H9 (cell line): ENCODE measurements around the gene SDK2. TPM values are rescaled to one million over a fixed set of nuclear protein-coding genes. Genes with fewer than 3 reads are reported as not detected.

Experiments used
- DNase-seq: peaks from one replicate; pipeline ENCODE4 v3.0.0-alpha.2; 2017
- H2AFZ ChIP-seq: one replicate; pipeline ENCODE4 v1.6.1; 2013; ENCODE audit warnings: mild to moderate bottlenecking, low read length, control low read depth, moderate library complexity
- H2AK5ac ChIP-seq: 2 replicates; pipeline ENCODE4 v1.6.1; 2013; ENCODE audit warnings: low read length, control low read depth, mixed read lengths; ENCODE audit not compliant: insufficient read length
- H2BK120ac ChIP-seq: one replicate; pipeline ENCODE4 v1.6.1; 2013; ENCODE audit warnings: low read depth, mild to moderate bottlenecking, low read length, control low read depth, inconsistent platforms; ENCODE audit not compliant: poor library complexity, severe bottlenecking
- H2BK12ac ChIP-seq: 2 replicates; pipeline ENCODE4 v1.6.1; 2013; ENCODE audit warnings: low read length, control low read depth, mixed read lengths, low read depth; ENCODE audit not compliant: insufficient read length
- H2BK15ac ChIP-seq: 2 replicates; pipeline ENCODE4 v1.6.1; 2013; ENCODE audit warnings: low read depth, low read length, control low read depth
- H2BK20ac ChIP-seq: one replicate; pipeline ENCODE4 v1.6.1; 2013; ENCODE audit warnings: low read depth, mild to moderate bottlenecking, low read length, control low read depth, inconsistent platforms; ENCODE audit not compliant: poor library complexity, severe bottlenecking
- H2BK5ac ChIP-seq: 2 replicates; pipeline ENCODE4 v1.6.1; 2013; ENCODE audit warnings: low read length, control low read depth, mixed read lengths; ENCODE audit not compliant: insufficient read length
- H3K14ac ChIP-seq: 2 replicates; pipeline ENCODE4 v1.6.1; 2013; ENCODE audit warnings: low read length, control low read depth; ENCODE audit not compliant: insufficient read depth
- H3K18ac ChIP-seq: 2 replicates; pipeline ENCODE4 v1.6.1; 2013; ENCODE audit warnings: low read depth, mild to moderate bottlenecking, mixed read lengths, low read length, control low read depth; ENCODE audit not compliant: insufficient read length
- H3K23ac ChIP-seq: 2 replicates; pipeline ENCODE4 v1.6.1; 2013; ENCODE audit warnings: low read length, control low read depth, mixed read lengths, low read depth; ENCODE audit not compliant: insufficient read length
- H3K23me2 ChIP-seq: 2 replicates; pipeline ENCODE4 v1.6.1; 2013; ENCODE audit warnings: low read depth, mild to moderate bottlenecking, mixed read lengths, low read length, control low read depth; ENCODE audit not compliant: insufficient read length, poor library complexity, severe bottlenecking
- H3K27ac ChIP-seq: 2 replicates; pipeline ENCODE4 v1.5.1; 2013; ENCODE audit warnings: low read length, control low read depth, mixed read lengths, low read depth; ENCODE audit not compliant: insufficient read length
- H3K27me3 ChIP-seq: 2 replicates; pipeline ENCODE4 v1.6.1; 2013; ENCODE audit warnings: low read length, control low read depth, inconsistent platforms; ENCODE audit not compliant: insufficient read depth
- H3K4ac ChIP-seq: 2 replicates; pipeline ENCODE4 v1.6.1; 2013; ENCODE audit warnings: low read depth, mild to moderate bottlenecking, control low read depth, inconsistent platforms, low read length, moderate library complexity
- H3K4me1 ChIP-seq: 2 replicates; pipeline ENCODE4 v1.6.1; 2013; ENCODE audit warnings: low read length, control low read depth, inconsistent platforms; ENCODE audit not compliant: insufficient read depth
- H3K4me2 ChIP-seq: 2 replicates; pipeline ENCODE4 v1.6.1; 2013; ENCODE audit warnings: low read length, control low read depth, mixed read lengths; ENCODE audit not compliant: insufficient read length, insufficient read depth
- H3K56ac ChIP-seq: 2 replicates; pipeline ENCODE4 v1.6.1; 2013; ENCODE audit warnings: low read depth, mild to moderate bottlenecking, mixed read lengths, low read length, control low read depth; ENCODE audit not compliant: insufficient read length
- H3K79me1 ChIP-seq: 2 replicates; pipeline ENCODE4 v1.6.1; 2013; ENCODE audit warnings: low read depth, mild to moderate bottlenecking, moderate library complexity, low read length, control low read depth, inconsistent platforms; ENCODE audit not compliant: insufficient read depth, poor library complexity, severe bottlenecking
- H3K79me2 ChIP-seq: 2 replicates; pipeline ENCODE4 v1.6.1; 2013; ENCODE audit warnings: low read length, control low read depth, inconsistent platforms; ENCODE audit not compliant: insufficient read depth
- H3K9ac ChIP-seq: 2 replicates; pipeline ENCODE4 v1.6.1; 2013; ENCODE audit warnings: low read length, control low read depth, mixed read lengths; ENCODE audit not compliant: insufficient read length; ENCODE audit errors: extremely low read depth
- H3K9me3 ChIP-seq: one replicate; pipeline ENCODE4 v1.6.1; 2013; ENCODE audit warnings: low read depth, low read length, inconsistent platforms; ENCODE audit not compliant: control insufficient read depth
- H3T11ph ChIP-seq: one replicate; pipeline ENCODE4 v1.6.1; 2013; ENCODE audit warnings: mild to moderate bottlenecking, low read length, control low read depth, inconsistent platforms
- H4K20me1 ChIP-seq: one replicate; pipeline ENCODE4 v1.6.1; 2013; ENCODE audit not compliant: control insufficient read depth, insufficient read length, insufficient read depth
- H4K5ac ChIP-seq: 2 replicates; pipeline ENCODE4 v1.6.1; 2013; ENCODE audit warnings: low read depth, mild to moderate bottlenecking, mixed read lengths, low read length, control low read depth; ENCODE audit not compliant: insufficient read length
- H4K8ac ChIP-seq: replicated peaks from 2 replicates; pipeline ENCODE4 v1.6.1; 2013; ENCODE audit warnings: low read length, control low read depth, mixed read lengths, low read depth; ENCODE audit not compliant: insufficient read length
- H4K91ac ChIP-seq: 2 replicates; pipeline ENCODE4 v1.6.1; 2013; ENCODE audit warnings: low read depth, mild to moderate bottlenecking, moderate library complexity, mixed read lengths, low read length, control low read depth; ENCODE audit not compliant: insufficient read length
- H3K27ac Mint-ChIP-seq, 3 experiments: 2 replicates in 2 of 3; 3 replicates in 1 of 3; pipeline ENCODE4 v1.8.0; 2020 to 2021; ENCODE audit warnings: mixed read lengths in 3 of 3, mild to moderate bottlenecking in 1 of 3, moderate library complexity in 1 of 3
- H3K27me3 Mint-ChIP-seq: 2 replicates; pipeline ENCODE4 v1.8.0; 2021; ENCODE audit warnings: low read depth, mild to moderate bottlenecking, moderate library complexity, mixed read lengths
- H3K36me3 Mint-ChIP-seq, 3 experiments: 2 replicates in 2 of 3; 3 replicates in 1 of 3; pipeline ENCODE4 v1.8.0; 2020 to 2021; ENCODE audit warnings: low read depth in 3 of 3, mixed read lengths in 3 of 3; ENCODE audit not compliant: insufficient read depth in 1 of 3
- H3K4me1 Mint-ChIP-seq, 2 experiments: 2 replicates each; pipeline ENCODE4 v1.8.0; 2020; ENCODE audit warnings: mixed read lengths in 2 of 2
- H3K4me3 Mint-ChIP-seq, 2 experiments: 2 replicates in 1 of 2; 3 replicates in 1 of 2; pipeline ENCODE4 v1.8.0; 2020 to 2021; ENCODE audit warnings: mild to moderate bottlenecking in 2 of 2, mixed read lengths in 2 of 2, moderate library complexity in 1 of 2
- H3K9me3 Mint-ChIP-seq, 2 experiments: 2 replicates in 1 of 2; 3 replicates in 1 of 2; pipeline ENCODE4 v1.8.0; 2020; ENCODE audit warnings: mild to moderate bottlenecking in 2 of 2, mixed read lengths in 2 of 2, moderate library complexity in 1 of 2
- CTCF ChIP-seq: fragments of 200-600 bp; sonication (generic); conservative IDR thresholded peaks from 3 replicates; pipeline ENCODE4 v1.8.0; 2021; ENCODE audit warnings: antibody characterized with exemption, mild to moderate bottlenecking
- WGBS: extraction: QIAGEN DNeasy Blood & Tissue Kit; methylation state at CpG from one replicate; pipeline ENCODE4 v1.1.7; 2013; ENCODE audit warnings: missing lambda C conversion rate, low lambda C conversion rate, mixed read lengths; ENCODE audit not compliant: insufficient read length; ENCODE audit errors: extremely low coverage; 5-methylcytosine and 5-hydroxymethylcytosine counted together
- total RNA-seq: library from RNA; stranded (reverse); gene quantifications from 2 replicates; pipeline ENCODE4 v1.2.1, GENCODE V29; 2021

The SDK2 gene
- total RNA-seq, 1 experiment from 2014 or later = 9.1 TPM

- no peak overlapping the region for H3T11ph ChIP-seq
- Mint-ChIP-seq H3K4me1 (peaks cover 6 to 7% of the 10 kb centered on the region in 2 experiments; a peak in 3 of 4 replicates), H3K27me3 (peaks cover 26% of the 10 kb centered on the region), H3K36me3 (peaks cover 2 to 10% (median 8%) of the 10 kb centered on the region in 3 experiments; a peak in 6 of 7 replicates), H3K9me3 (peaks cover 8 to 9% of the 10 kb centered on the region in 2 experiments), H3K4me3 (no peak overlapping the region), H3K27ac (no peak overlapping the region)
- no peak overlapping the region for H3K27ac ChIP-seq
- H3K14ac ChIP-seq = no peak overlapping the region
- no peak for TF ChIP-seq CTCF
- no peak for DNase-seq
- no peak overlapping the region for H2BK20ac ChIP-seq
- no peak overlapping the region for H3K18ac ChIP-seq
- no peak overlapping the region for H3K4ac ChIP-seq
- H4K5ac ChIP-seq = no peak overlapping the region
- no peaks in the 10 kb centered on the region for H3K79me1 ChIP-seq
- no peak overlapping the region for H3K56ac ChIP-seq
- H3K9ac ChIP-seq = no peak overlapping the region
- H2AFZ ChIP-seq = no peak overlapping the region
- no peaks in the 10 kb centered on the region for H3K79me2 ChIP-seq
- no peaks in the 10 kb centered on the region for H4K20me1 ChIP-seq
- H3K23ac ChIP-seq = no peak overlapping the region
- H2AK5ac ChIP-seq = no peak overlapping the region
- H2BK5ac ChIP-seq = no peak overlapping the region
- no peak overlapping the region for H2BK12ac ChIP-seq
- no peaks in the 10 kb centered on the region for H3K4me1 ChIP-seq
- no CpG with 5 or more reads among the region's 12 CpGs for WGBS
- no peak overlapping the region for H2BK15ac ChIP-seq
- H3K27me3 ChIP-seq = no peaks in the 10 kb centered on the region
- no peak overlapping the region for H3K4me2 ChIP-seq
- H4K8ac ChIP-seq = no peak overlapping the region
- H3K9me3 ChIP-seq = no peaks in the 10 kb centered on the region
- H4K91ac ChIP-seq = no peak overlapping the region
- no peaks in the 10 kb centered on the region for H3K23me2 ChIP-seq
- H2BK120ac ChIP-seq = no peak overlapping the region
These were observed 14.7 kb upstream of the SDK2 start for GRCh38 chr17:73658821-73659515.
